GM13976 (cell line): ENCODE measurements around the gene SLC4A5.

Source experiments
- DNase-seq: peaks from one replicate; pipeline ENCODE4 v3.0.0; 2012; ENCODE audit warnings: low spot score
- CTCF ChIP-seq: IDR thresholded peaks from 2 replicates; pipeline ENCODE4 v1.5.1; 2012; ENCODE audit warnings: borderline replicate concordance, mild to moderate bottlenecking; ENCODE audit not compliant: insufficient read depth; ENCODE audit errors: extremely low read depth, missing control alignments, control extremely low read depth
- in situ Hi-C: fragments of 300-500 bp; cut with MboI; formaldehyde crosslinking; loops from one replicate; pipeline ENCODE4 v1.12.0; 2022; ENCODE audit warnings: low sequenced_read_pairs, mixed read lengths, inconsistent platforms; ENCODE audit not compliant: unreplicated experiment

Gene SLC4A5

GRCh38 chr2:74260495-74260894 lies 82.7 kb downstream of the SLC4A5 start:
- no peak for DNase-seq
- in situ Hi-C loops: no loop called here
- no peak for TF ChIP-seq CTCF

GRCh38 chr2:74259733-74260132 lies 83.5 kb downstream of the SLC4A5 start:
- TF ChIP-seq CTCF: no peak
- in situ Hi-C loops: no loop called here
- DNase-seq: no peak

- TF ChIP-seq CTCF: no peak
- DNase-seq: no peak
- in situ Hi-C loops: no loop called here
These were observed 84.0 kb downstream of the SLC4A5 start for GRCh38 chr2:74259191-74259590.

- in situ Hi-C loops: no loop called here
- no peak for DNase-seq
- no peak for TF ChIP-seq CTCF
These were observed 87.5 kb downstream of the SLC4A5 start for GRCh38 chr2:74255660-74256213.

GRCh38 chr2:74253971-74254310 lies 89.3 kb downstream of the SLC4A5 start:
- no peak for DNase-seq
- in situ Hi-C loops: loop anchor here (5.0 kb wide), 1 partner anchor 83 kb away; no protein-coding TSS in a partner anchor
- TF ChIP-seq CTCF: no peak

- no peak for TF ChIP-seq CTCF
- no peak for DNase-seq
- in situ Hi-C loops: loop anchor here (5.0 kb wide), 1 partner anchor 84 kb away; no protein-coding TSS in a partner anchor
These were observed 89.8 kb downstream of the SLC4A5 start for GRCh38 chr2:74253306-74253970.
